Keratinocyte (primary cell): ENCODE results near the gene HMX3. TPM values are rescaled to one million over a fixed set of nuclear protein-coding genes. Genes with fewer than 3 reads are reported as not detected.
A peak's percentile ranks its signal among the peaks of the same experiment; 100 is the strongest.

Source experiments
- DNase-seq: peaks from one replicate; pipeline ENCODE4 v3.0.0-alpha.2; 2011; ENCODE audit warnings: low read depth, missing footprints, low spot score
- FAIRE-seq: peaks from 2 replicates; lab custom pipeline; 2011; peaks lifted over from hg19 to GRCh38; lab: Jason Lieb, UNC
- H2AFZ ChIP-seq: 2 replicates; pipeline ENCODE4 v1.6.0; 2012; ENCODE audit warnings: low read length, control low read depth, inconsistent platforms; ENCODE audit not compliant: control insufficient read depth
- H3K27ac ChIP-seq: 2 replicates; pipeline ENCODE4 v1.5.1; 2011; ENCODE audit warnings: low read length; ENCODE audit not compliant: control insufficient read depth, insufficient read depth
- H3K27me3 ChIP-seq: 3 replicates; pipeline ENCODE4 v1.6.0; 2011; ENCODE audit warnings: low read length; ENCODE audit not compliant: control insufficient read depth, insufficient read depth; ENCODE audit errors: extremely low read depth
- H3K36me3 ChIP-seq, 2 experiments: 2 replicates in 1 of 2; 3 replicates in 1 of 2; pipeline ENCODE4 v1.5.1; 2011; ENCODE audit warnings: low read length in 2 of 2, mild to moderate bottlenecking in 1 of 2; ENCODE audit not compliant: control insufficient read depth in 2 of 2, insufficient read depth in 2 of 2; ENCODE audit errors: extremely low read depth in 1 of 2
- H3K4me1 ChIP-seq: 3 replicates; pipeline ENCODE4 v1.5.1; 2011; ENCODE audit warnings: low read length; ENCODE audit not compliant: control insufficient read depth, insufficient read depth; ENCODE audit errors: extremely low read depth
- H3K4me2 ChIP-seq: 3 replicates; pipeline ENCODE4 v1.6.0; 2011; ENCODE audit warnings: low read depth, low read length; ENCODE audit not compliant: control insufficient read depth, insufficient read depth; ENCODE audit errors: extremely low read depth
- H3K4me3 ChIP-seq, 3 experiments: fragments of 200-600 bp in 1 of 3; sonication (generic) in 1 of 3; 2 replicates in 2 of 3; 3 replicates in 1 of 3; pipeline ENCODE4 v1.5.1; 2011 to 2016; ENCODE audit warnings: low read length in 3 of 3, mild to moderate bottlenecking in 3 of 3, control low read depth in 2 of 3, inconsistent platforms in 1 of 3, low read depth in 1 of 3, mixed read lengths in 1 of 3, mixed run types in 1 of 3, moderate library complexity in 1 of 3; ENCODE audit not compliant: control insufficient read depth in 2 of 3, insufficient read depth in 2 of 3; ENCODE audit errors: extremely low read depth in 1 of 3
- H3K79me2 ChIP-seq: 2 replicates; pipeline ENCODE4 v1.6.0; 2012; ENCODE audit warnings: low read length; ENCODE audit not compliant: control insufficient read depth, insufficient read depth
- H3K9ac ChIP-seq: 3 replicates; pipeline ENCODE4 v1.6.0; 2011; ENCODE audit warnings: low read length; ENCODE audit not compliant: control insufficient read depth, insufficient read depth; ENCODE audit errors: extremely low read depth
- H3K9me1 ChIP-seq: 3 replicates; pipeline ENCODE4 v1.6.0; 2011; ENCODE audit warnings: low read length; ENCODE audit not compliant: control insufficient read depth, insufficient read depth; ENCODE audit errors: extremely low read depth
- H3K9me3 ChIP-seq: 2 replicates; pipeline ENCODE4 v1.5.1; 2012; ENCODE audit warnings: low read depth, low read length; ENCODE audit not compliant: control insufficient read depth
- H4K20me1 ChIP-seq: 3 replicates; pipeline ENCODE4 v1.6.0; 2011; ENCODE audit warnings: low read length; ENCODE audit not compliant: control insufficient read depth, insufficient read depth; ENCODE audit errors: extremely low read depth
- CTCF ChIP-seq, 3 experiments: IDR thresholded peaks in 1 of 3; conservative IDR thresholded peaks in 1 of 3; optimal IDR thresholded peaks in 1 of 3; 2 replicates in 2 of 3; 3 replicates in 1 of 3; pipeline versions ENCODE3 to v1.5.1; 2011; ENCODE audit warnings: low read length in 3 of 3, mild to moderate bottlenecking in 3 of 3, moderate library complexity in 2 of 3, control low read depth in 1 of 3, inconsistent platforms in 1 of 3; ENCODE audit not compliant: insufficient read depth in 2 of 3; ENCODE audit errors: extremely low read depth in 1 of 3
- EZH2 ChIP-seq: IDR thresholded peaks from one replicate; pipeline ENCODE4 v1.6.1; 2012; ENCODE audit warnings: inconsistent platforms, mild to moderate bottlenecking, low read length, moderate library complexity
- dilution Hi-C: fragments of 300-500 bp; cut with MboI; formaldehyde crosslinking; loops from one replicate; pipeline ENCODE4 v1.7.0; 2020; ENCODE audit warnings: low sequenced_read_pairs; ENCODE audit not compliant: extremely low pct_ligation_motif_present
- polyA plus RNA-seq, 5 experiments: library from polyadenylated mRNA; depleted of rRNA in 3 of 5; stranded (reverse) in 3 of 5; stranded (forward) in 1 of 5; unstranded in 1 of 5; fragments of >200 nt; gene quantifications; 1 replicate in 1 of 5; 2 replicates in 3 of 5; 3 replicates in 1 of 5; pipeline versions ENCODE4 v1.2.1 to v1.2.3, GENCODE V29; 2011 to 2012; ENCODE audit warnings: missing spikeins in 2 of 5, low read depth in 1 of 5, low replicate concordance in 1 of 5

The HMX3 gene
- polyA plus RNA-seq, 1 donor (not counting 4 experiments of a cell fraction or from before 2014, with no cell fraction given), result not detected

GRCh38 chr10:123102673-123103072 is 33.1 kb upstream of the HMX3 start:
- no peaks in the 10 kb centered on the region for H4K20me1 ChIP-seq
- no peak overlapping the region for H3K9ac ChIP-seq
- H3K4me1 ChIP-seq, result peaks cover 11% of the 10 kb centered on the region
- no peak overlapping the region for H2AFZ ChIP-seq
- no peak for FAIRE-seq
- H3K27ac ChIP-seq, result no peak overlapping the region
- H3K4me3 ChIP-seq, result no peak overlapping the region
- H3K9me1 ChIP-seq, result no peaks in the 10 kb centered on the region
- no peaks in the 10 kb centered on the region for H3K9me3 ChIP-seq
- H3K79me2 ChIP-seq, result no peaks in the 10 kb centered on the region
- DNase-seq, result no peak
- H3K36me3 ChIP-seq, result no peaks in the 10 kb centered on the region
- no peaks in the 10 kb centered on the region for H3K27me3 ChIP-seq
- H3K4me2 ChIP-seq, result no peak overlapping the region
- dilution Hi-C loops, result no loop called here
- no peak for TF ChIP-seq CTCF (optimal IDR thresholded peaks at IDR 0.05 in 1 of 3, IDR thresholded peaks at IDR 0.05 in 1 of 3, conservative IDR thresholded peaks at IDR 0.05 in 1 of 3; ENCODE audit: extremely low read depth in 1 of 3, insufficient read depth in 2 of 3, low read length in 3 of 3)
- TF ChIP-seq EZH2, result no peak

- dilution Hi-C loops, result no loop called here
- Histone ChIP-seq H3K4me2 (peak overlapping the region; percentile 64), H3K79me2 (no peaks in the 10 kb centered on the region), H3K4me3 (no peak overlapping the region), H3K27ac (no peak overlapping the region), H2AFZ (no peak overlapping the region), H3K9ac (no peak overlapping the region), H4K20me1 (no peaks in the 10 kb centered on the region), H3K36me3 (no peaks in the 10 kb centered on the region), H3K27me3 (no peaks in the 10 kb centered on the region), H3K9me1 (no peaks in the 10 kb centered on the region), H3K9me3 (no peaks in the 10 kb centered on the region), H3K4me1 (peaks cover 12% of the 10 kb centered on the region)
- no peak for DNase-seq
- FAIRE-seq, result peak; percentile 53
- no peak for TF ChIP-seq CTCF (optimal IDR thresholded peaks at IDR 0.05 in 1 of 3, IDR thresholded peaks at IDR 0.05 in 1 of 3, conservative IDR thresholded peaks at IDR 0.05 in 1 of 3; ENCODE audit: extremely low read depth in 1 of 3, insufficient read depth in 2 of 3, low read length in 3 of 3)
Measured at GRCh38 chr10:123103944-123104343, 31.8 kb upstream of the HMX3 start.
